ENCODE data around the gene PLAGL2. TPM values are rescaled to one million over a fixed set of nuclear protein-coding genes. Genes with fewer than 3 reads are reported as not detected.

Gene PLAGL2
- total and polyA plus RNA-seq, 4 donors, result 4.6 to 15.8 (median 12.9) TPM

DNA sequence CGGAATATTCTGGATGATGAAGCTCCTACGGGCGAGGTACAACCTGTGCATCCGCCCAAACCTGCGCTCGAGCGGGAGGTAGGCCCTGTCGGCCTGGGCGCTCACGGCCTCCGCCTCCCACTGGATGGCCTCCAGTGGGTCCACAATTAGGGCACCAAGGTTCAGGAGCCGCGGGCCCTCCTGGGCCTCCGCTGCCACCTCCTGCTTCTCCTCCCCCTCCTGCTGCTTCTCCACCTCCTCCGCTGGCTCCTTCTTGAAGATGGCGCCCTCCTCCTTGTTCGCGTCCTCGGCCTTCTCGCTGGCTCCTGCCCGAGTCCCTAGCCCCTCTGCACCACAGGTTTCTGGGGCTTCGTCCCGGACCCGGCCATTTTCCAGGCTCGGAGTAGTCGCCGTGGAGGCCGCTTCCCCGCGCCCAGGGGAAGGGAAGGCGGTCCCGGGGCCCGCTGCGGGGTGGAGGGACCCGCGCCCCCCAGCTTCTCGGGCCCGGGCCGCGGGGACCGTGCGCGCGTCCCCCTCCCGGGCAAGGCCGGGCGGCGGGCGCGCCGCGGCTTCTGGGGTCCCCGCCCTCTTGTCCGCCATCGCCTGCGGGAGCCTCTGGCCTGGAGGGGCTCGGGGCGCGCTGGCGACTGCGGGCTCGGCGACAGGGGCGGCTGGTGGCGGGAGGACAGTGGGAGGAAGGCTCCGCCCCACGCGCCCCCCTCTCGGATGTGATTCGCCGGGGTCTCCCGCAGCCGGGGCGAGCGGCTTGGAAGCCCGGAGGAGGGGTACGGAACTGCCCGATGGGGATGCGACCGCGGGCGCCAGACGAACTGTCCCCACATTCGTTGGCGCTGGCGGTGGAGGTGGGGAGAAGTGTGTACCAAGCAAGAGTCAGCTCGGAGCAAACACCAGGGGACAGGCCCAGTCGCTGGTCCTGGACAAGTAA is 17.6 kb downstream of the PLAGL2 start:
- no peaks in the 10 kb centered on the region for H3K27me3 ChIP-seq (ENCODE audit: control insufficient read depth in 3 of 3, insufficient read depth in 3 of 3, low read length in 2 of 3)
- no peaks in the 10 kb centered on the region for H3K9me3 ChIP-seq (ENCODE audit: control insufficient read depth in 4 of 4, insufficient read depth in 3 of 4, low read length in 3 of 4)
- ATAC-seq (ENCODE audit: insufficient read depth, low FRiP score), result peak; percentile 30
- TF ChIP-seq, protein P1, sequence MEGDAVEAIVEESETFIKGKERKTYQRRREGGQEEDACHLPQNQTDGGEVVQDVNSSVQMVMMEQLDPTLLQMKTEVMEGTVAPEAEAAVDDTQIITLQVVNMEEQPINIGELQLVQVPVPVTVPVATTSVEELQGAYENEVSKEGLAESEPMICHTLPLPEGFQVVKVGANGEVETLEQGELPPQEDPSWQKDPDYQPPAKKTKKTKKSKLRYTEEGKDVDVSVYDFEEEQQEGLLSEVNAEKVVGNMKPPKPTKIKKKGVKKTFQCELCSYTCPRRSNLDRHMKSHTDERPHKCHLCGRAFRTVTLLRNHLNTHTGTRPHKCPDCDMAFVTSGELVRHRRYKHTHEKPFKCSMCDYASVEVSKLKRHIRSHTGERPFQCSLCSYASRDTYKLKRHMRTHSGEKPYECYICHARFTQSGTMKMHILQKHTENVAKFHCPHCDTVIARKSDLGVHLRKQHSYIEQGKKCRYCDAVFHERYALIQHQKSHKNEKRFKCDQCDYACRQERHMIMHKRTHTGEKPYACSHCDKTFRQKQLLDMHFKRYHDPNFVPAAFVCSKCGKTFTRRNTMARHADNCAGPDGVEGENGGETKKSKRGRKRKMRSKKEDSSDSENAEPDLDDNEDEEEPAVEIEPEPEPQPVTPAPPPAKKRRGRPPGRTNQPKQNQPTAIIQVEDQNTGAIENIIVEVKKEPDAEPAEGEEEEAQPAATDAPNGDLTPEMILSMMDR (IDR thresholded peaks at IDR 0.05; ENCODE audit: control extremely low read depth, extremely low read depth), result no peak
- H3K36me3 ChIP-seq (ENCODE audit: control insufficient read depth in 4 of 4, insufficient read depth in 4 of 4, low read length in 4 of 4), result peaks cover 0 to 5% (median 3%) of the 10 kb centered on the region in 4 donors
- H3K4me1 ChIP-seq (ENCODE audit: control insufficient read depth in 5 of 5, insufficient read depth in 5 of 5, low read length in 5 of 5), result peaks cover 0 to 28% (median 19%) of the 10 kb centered on the region in 5 donors
- peak overlapping the region; percentile 55 for H3K4me3 ChIP-seq
- 5% methylated on average over 74 to 88 of the region's 88 CpGs for WGBS, 2 donors
- DNase-seq, result peak; percentile 65 to 77 (median 76)
- peak overlapping the region; percentile 50 to 81 for H3K27ac ChIP-seq (ENCODE audit: low read depth in 1 of 2, low read length in 1 of 2)
- peak overlapping the region; percentile 57 to 61 for H3K9ac ChIP-seq (ENCODE audit: insufficient read depth in 1 of 2, low read length in 2 of 2)

DNA sequence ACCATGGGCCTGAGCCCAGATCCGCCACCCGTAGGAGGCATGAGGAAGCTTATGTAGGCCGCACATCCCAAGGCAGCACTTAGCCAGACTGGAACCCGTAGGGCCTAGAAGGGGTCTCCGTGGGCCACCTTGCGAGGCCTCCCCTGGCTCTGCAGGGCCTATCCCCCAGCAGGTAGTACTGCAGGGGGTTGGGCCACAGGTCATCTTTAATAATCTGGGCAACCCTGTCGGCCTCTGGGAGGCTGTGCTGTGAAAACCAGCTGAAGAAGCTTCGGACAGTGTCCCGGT is 18.5 kb downstream of the PLAGL2 start:
- TF ChIP-seq, protein P1 (IDR thresholded peaks at IDR 0.05; ENCODE audit: control extremely low read depth, extremely low read depth), result no peak

DNA sequence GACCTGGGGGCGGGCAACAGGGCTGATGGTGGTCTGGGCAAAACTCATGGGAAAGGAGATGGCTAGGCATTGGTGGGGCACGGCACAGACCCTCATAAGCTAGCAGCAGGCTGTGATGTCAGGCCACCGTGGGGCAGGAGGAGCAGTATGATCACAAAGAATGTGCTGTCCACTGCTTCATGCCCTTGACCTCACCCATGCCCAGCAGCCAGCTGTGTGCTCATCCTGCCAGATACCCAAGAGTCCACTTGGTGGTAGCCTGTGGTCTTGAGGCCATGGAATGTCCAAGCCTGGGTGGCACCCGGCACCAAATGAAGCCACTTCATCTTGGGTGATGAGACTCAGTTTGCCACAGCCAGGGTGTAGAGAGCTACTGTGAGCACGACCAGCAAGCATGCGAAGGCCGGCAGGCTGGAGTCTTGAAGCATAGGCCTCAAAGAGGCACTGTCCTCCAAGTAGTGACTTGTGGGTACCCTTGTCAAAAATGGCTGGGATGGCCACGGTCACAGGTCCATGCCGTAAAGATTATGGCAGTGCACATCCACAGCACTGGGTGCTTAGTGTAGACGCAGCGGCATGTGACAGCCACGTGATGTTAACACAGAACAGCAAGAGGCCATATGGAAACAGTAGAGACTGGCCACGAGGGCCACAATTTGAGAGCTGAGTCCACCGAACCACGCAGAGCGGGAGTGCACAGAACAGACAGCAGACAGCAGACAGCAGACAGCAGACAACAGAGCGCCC is 19.0 kb downstream of the PLAGL2 start:
- DNase-seq (no peak), ATAC-seq (ENCODE audit: insufficient read depth, low FRiP score) (no peak)
- Histone ChIP-seq H3K27me3 (ENCODE audit: control insufficient read depth in 3 of 3, insufficient read depth in 3 of 3, low read length in 2 of 3) (no peaks in the 10 kb centered on the region), H3K4me1 (ENCODE audit: control insufficient read depth in 5 of 5, insufficient read depth in 5 of 5, low read length in 5 of 5) (peaks cover 0 to 28% (median 19%) of the 10 kb centered on the region in 5 donors), H3K27ac (ENCODE audit: low read depth in 1 of 2, low read length in 1 of 2) (no peak overlapping the region), H3K9ac (ENCODE audit: insufficient read depth in 1 of 2, low read length in 2 of 2) (no peak overlapping the region), H3K4me3 (no peak overlapping the region), H3K36me3 (ENCODE audit: control insufficient read depth in 4 of 4, insufficient read depth in 4 of 4, low read length in 4 of 4) (no peaks in the 10 kb centered on the region), H3K9me3 (ENCODE audit: control insufficient read depth in 4 of 4, insufficient read depth in 3 of 4, low read length in 3 of 4) (no peaks in the 10 kb centered on the region)
- TF ChIP-seq, protein P1 (IDR thresholded peaks at IDR 0.05; ENCODE audit: control extremely low read depth, extremely low read depth), result no peak
- 97 to 99% methylated on average over 17 of the region's 17 CpGs for WGBS, 2 donors

More for the DNA sequence above, 18.5 kb downstream of the PLAGL2 start:
- H3K9ac ChIP-seq (ENCODE audit: insufficient read depth in 1 of 2, low read length in 2 of 2), result peak overlapping the region in 1 of 2 donors; percentile 61
- H3K27me3 ChIP-seq (ENCODE audit: control insufficient read depth in 3 of 3, insufficient read depth in 3 of 3, low read length in 2 of 3), result no peaks in the 10 kb centered on the region
- ATAC-seq (ENCODE audit: insufficient read depth, low FRiP score) (no peak), DNase-seq (no peak)
- H3K9me3 ChIP-seq (ENCODE audit: control insufficient read depth in 4 of 4, insufficient read depth in 3 of 4, low read length in 3 of 4), result no peaks in the 10 kb centered on the region
- peaks cover 0 to 2% (median under 1%) of the 10 kb centered on the region in 4 donors for H3K36me3 ChIP-seq (ENCODE audit: control insufficient read depth in 4 of 4, insufficient read depth in 4 of 4, low read length in 4 of 4)
- peaks cover 0 to 28% (median 19%) of the 10 kb centered on the region in 5 donors for H3K4me1 ChIP-seq (ENCODE audit: control insufficient read depth in 5 of 5, insufficient read depth in 5 of 5, low read length in 5 of 5)
- 93 to 96% methylated on average over 9 of the region's 9 CpGs for WGBS, 2 donors
- peak overlapping the region in 1 of 2 donors; percentile 81 for H3K27ac ChIP-seq (ENCODE audit: low read depth in 1 of 2, low read length in 1 of 2)
- no peak overlapping the region for H3K4me3 ChIP-seq
